Fibroblast of peridontal ligament (primary cell): ENCODE data around the gene UFD1.

ENCODE experiments used
- DNase-seq: peaks from one replicate; pipeline ENCODE4 v3.0.0-alpha.2; 2010; ENCODE audit errors: extremely low read depth

The UFD1 gene

DNA sequence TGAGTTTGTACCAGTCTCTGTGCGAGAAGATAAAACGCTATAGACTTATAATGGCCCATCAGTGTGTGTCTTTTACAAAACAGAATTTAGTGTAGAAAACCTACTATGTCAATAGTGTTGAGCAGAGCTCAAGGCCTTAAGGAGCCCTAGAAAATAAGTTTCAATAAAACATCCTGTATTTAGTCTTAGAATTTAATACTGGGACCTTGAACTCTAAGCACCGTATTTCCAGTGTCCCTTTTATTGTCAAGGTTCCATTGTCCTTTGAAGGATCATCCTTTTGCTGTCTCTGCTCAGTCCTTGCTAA, 17.3 kb upstream of the UFD1 start:
- DNase-seq, result no peak

- DNase-seq, result peak; percentile 49
Measured at GRCh38 chr22:19495562-19496323, 16.8 kb upstream of the UFD1 start.

GRCh38 chr22:19494676-19495173, 15.7 kb upstream of the UFD1 start:
- no peak for DNase-seq

DNA sequence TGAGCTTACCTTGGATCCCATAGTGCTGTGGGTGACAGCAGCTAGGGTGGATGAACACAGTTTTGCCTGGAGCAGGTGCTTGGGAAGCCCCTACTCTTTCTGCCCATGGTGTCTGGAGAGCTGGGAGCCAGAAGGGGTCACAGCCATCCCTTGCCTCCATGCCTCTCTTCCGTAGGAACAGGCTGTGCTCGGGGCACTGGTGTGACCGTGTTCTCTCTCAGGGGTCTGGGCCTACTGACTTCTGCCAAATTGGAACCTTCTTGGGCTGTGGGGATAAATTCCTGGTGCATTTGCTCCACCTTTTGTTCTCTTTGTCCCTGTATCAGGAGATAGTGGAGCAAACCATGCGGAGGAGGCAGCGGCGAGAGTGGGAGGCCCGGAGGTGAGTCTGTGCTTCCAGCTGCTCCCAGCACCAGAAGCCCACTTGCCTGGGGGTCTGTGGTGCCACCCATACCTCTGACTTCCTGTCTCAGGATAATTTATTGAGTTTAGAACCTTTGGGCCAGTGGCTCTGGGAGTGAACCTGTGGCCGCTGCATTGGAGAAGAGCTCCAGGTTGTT, 15.1 kb upstream of the UFD1 start:
- no peak for DNase-seq

- DNase-seq, result no peak
Measured at GRCh38 chr22:19492504-19493174, 13.6 kb upstream of the UFD1 start.

DNA sequence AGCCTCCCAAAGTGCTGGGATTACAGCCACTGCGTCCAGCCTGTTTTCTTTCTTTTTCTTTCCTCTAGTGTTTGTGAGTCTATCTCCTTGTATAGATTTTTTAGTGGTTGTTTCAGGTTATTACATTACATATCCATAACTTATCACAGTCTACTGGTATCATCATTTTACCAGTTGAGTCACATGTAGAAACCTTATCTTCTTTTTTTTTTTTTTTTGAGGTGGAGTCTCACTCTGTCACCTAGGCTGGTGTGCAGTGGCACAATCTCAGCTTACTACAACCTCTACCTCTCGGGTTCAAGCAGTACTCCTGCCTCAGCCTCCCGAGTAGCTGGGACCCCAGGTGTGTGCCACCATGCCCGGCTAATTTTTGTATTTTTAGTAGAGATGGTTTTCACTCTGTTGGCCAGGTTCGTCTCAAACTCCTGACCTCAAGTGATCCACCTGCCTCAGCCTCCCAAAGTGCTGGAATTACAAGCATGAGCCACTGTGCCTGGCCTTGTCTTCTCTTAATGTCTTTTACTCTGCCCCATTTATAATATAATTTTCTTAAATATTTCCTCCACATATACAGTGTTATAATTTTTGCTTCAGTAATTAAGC, 11.7 kb upstream of the UFD1 start:
- DNase-seq, result no peak

DNA sequence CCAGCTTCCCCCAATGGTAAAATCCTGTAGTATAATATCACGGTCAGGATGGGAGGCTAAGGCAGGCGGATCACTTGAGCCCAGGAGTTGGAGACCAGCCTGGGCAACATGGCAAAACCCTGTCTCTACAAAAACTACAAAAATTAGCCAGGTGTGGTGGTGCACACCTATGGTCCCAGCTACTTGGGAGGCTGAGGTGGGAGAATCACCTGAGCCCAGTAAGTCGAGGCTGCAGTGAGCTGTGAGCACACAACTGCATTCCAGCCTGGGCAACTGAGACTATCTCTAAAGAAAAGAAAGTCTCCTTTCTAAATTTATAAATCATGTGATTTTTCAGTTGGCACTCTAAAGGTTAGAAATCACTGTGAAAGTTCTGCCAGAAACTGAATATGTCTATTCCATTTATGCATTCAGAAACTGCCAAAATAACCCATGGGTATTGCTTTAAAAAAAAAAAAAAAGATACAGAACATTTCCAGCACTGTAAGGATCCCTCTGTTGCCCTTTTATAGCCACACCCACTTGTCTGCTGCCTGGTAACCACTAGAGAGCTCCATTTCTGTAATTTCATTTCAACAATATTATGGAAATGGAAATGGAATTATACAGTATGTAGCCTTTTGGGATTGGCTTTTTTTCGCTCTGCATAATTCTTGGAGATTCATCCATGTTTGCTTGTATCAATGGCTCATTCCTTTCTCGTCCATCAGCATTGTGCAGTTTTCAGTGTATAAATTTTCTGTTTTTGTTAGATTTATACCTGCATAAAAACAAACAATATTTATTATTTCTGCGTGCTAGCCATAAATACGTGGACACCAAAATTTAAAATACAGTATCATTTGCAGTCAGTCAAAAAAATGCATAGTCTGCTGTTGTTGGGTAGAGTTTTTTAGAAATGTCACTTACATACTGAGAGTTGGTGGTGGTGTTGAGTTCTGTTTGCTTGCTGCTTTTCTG, 10.2 kb upstream of the UFD1 start:
- DNase-seq, result peak; percentile 63

DNA sequence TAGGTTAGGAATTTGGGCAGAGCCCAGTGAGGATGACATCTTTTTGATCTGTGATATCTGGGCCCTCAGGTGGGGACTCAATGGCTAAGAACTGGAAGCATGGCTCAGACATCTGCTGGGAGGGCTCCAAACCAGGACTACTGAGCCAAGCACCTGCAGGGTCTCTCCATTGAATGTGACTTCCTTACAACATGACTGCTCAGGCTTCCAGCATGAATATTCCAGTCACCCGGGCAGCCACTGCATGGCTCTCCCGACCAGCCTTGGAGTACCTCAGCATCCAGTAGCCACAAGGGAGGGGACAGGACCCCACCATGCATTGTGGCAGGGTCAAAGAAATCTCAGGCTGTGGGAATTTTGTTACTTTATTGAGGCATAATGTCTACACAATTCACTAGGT, 9.3 kb upstream of the UFD1 start:
- DNase-seq, result no peak

DNA sequence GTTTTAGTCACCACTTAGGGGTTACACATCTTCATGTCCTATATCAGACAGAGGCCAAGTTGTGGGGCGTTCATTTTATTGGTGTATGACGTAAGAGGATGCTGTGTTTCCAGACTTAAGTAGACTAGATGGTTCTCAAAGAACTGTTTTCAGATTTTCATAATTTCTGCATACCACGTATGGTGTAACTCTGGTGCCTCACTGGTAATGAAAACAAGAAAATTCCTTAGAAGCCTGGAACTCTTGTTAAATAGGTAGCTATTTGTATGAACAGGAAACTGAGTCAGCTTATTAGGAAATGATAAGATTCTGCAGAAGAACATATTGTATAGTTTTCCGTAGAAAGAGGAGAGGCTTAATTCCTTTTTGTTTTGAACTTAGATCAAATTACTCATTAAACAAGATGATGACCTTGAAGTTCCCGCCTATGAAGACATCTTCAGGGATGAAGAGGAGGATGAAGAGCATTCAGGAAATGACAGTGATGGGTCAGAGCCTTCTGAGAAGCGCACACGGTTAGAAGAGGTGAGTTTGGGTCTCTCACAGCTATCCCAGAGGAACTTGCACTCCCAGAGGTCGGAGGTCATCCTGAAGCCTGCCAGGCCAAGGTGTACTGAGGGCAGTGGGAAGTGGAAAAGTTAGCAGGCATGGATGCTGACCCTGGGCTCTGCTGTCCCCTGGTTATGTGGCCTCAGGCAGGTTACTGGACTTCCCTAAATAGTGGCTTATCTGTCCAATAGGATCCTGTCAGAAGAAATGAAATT, 4.7 kb upstream of the UFD1 start:
- no peak for DNase-seq

- DNase-seq, result no peak
Measured at GRCh38 chr22:19482297-19482696, 3.3 kb upstream of the UFD1 start.

GRCh38 chr22:19480789-19481188, 1.8 kb upstream of the UFD1 start:
- DNase-seq, result no peak

- DNase-seq, result no peak
Measured at GRCh38 chr22:19480173-19480568, 1.2 kb upstream of the UFD1 start.

GRCh38 chr22:19479355-19480172, 571 bp upstream of the UFD1 start, which contains the start of gene CDC45:
TSS of gene CDC45 (plus strand) at chr22:19479920. CDS start at chr22:19479969, 49 bp downstream.
- DNase-seq, result peak; percentile 99

DNA sequence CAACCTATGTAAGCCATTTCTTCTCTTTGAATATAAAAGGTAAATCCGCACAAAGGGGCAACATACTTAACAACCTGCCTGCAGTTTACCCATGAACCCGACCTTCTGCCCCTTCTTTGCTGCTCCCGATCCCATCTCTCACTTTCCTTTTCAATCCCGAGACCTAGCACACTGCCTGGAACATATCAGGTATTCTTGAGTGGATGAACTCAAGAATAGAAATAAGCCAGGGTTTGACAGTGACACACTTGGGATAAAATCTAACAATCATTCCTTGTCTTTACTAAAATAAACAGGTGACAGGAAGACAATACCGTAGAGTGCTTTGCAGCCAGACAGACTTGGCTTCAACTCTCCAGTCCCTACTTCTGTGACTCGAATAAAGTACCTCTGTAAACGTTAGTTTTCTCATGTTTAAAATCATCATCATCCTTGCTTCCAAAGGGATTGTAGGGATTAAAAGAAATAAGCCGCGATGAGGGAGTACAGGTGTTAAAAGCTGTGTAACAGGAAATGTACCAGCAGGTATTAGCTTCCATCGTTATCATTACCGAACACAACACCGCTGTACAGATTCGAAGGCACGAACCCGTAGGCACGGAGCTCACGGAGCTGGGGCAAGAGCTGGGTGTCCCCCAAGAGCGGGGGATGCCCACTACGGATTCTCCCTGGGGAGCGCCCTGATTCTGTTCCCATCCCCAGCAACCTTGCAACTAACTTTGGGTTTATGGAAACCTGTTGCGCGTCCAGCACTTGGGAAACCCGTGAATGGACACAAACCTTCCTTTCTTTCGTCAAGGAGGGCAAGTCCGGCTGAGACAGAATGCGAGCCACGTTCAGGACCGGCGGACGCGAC, 720 bp downstream of the UFD1 start:
- peak; percentile 20 for DNase-seq

GRCh38 chr22:19477321-19478044, 1.5 kb downstream of the UFD1 start:
- peak; percentile 36 for DNase-seq

GRCh38 chr22:19476023-19476422, 3.0 kb downstream of the UFD1 start:
- DNase-seq, result no peak

GRCh38 chr22:19473578-19473977, 5.4 kb downstream of the UFD1 start:
- DNase-seq, result no peak

DNA sequence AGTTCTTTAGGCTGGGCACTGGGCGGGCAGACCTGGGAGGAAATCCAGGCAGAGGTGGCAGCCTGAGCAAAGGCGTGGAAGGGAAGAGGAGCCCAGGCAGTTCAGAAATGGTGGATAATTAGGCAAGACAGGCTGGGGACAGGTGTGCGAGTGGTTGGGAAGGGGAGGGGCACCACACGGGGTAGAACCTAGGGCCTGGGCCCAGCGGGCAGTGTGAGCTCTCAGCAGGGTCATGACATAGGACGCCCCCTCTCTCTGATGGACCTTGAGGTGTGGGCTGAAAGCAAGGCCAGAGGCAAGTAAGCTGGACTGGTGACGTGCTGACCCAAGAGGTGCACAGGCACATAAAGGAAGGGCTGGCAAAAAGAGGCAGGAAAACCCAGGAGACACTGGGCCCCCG, 6.8 kb downstream of the UFD1 start:
- no peak for DNase-seq
